Right renal pelvis (tissue), 4 donors: ENCODE measurements around the gene SLC16A3. TPM values are rescaled to one million over a fixed set of nuclear protein-coding genes. Genes with fewer than 3 reads are reported as not detected.

Experiments
- DNase-seq, 4 donors: peaks; one replicate each; pipeline ENCODE4 v3.0.0-alpha.2; 2013; ENCODE audit warnings: low read depth in 4 of 4, low spot score in 3 of 4, missing footprints in 1 of 4
- polyA plus RNA-seq, 4 donors: library from polyadenylated mRNA; unstranded; fragments of 120-200 nt; gene quantifications; one replicate each; pipeline ENCODE4 v1.2.1, GENCODE V29; 2013; ENCODE audit not compliant: insufficient read length in 4 of 4

The SLC16A3 gene
- polyA plus RNA-seq, 4 donors, result 8.0 to 23.1 (median 9.1) TPM

- no peak for DNase-seq
These were observed 6.4 kb downstream of the SLC16A3 start for GRCh38 chr17:82235056-82235774.

- DNase-seq, result no peak
These were observed 6.9 kb downstream of the SLC16A3 start for GRCh38 chr17:82235775-82236141.

GRCh38 chr17:82236142-82236971 is 7.5 kb downstream of the SLC16A3 start:
- DNase-seq, result no peak

GRCh38 chr17:82237083-82237745 is 8.4 kb downstream of the SLC16A3 start:
- no peak for DNase-seq

- DNase-seq, result no peak
These were observed 9.1 kb downstream of the SLC16A3 start for GRCh38 chr17:82237746-82238471.

- no peak for DNase-seq
These were observed 9.8 kb downstream of the SLC16A3 start for GRCh38 chr17:82238472-82239201.

- DNase-seq, result no peak
These were observed 10.6 kb downstream of the SLC16A3 start for GRCh38 chr17:82239401-82239925.

- DNase-seq, result no peak
These were observed 11.2 kb downstream of the SLC16A3 start for GRCh38 chr17:82239926-82240505.

- DNase-seq, result no peak
These were observed 11.8 kb downstream of the SLC16A3 start for GRCh38 chr17:82240506-82241182.

- DNase-seq, result no peak
These were observed 12.5 kb downstream of the SLC16A3 start for GRCh38 chr17:82241183-82241925.

- no peak for DNase-seq
These were observed 13.3 kb downstream of the SLC16A3 start for GRCh38 chr17:82241926-82242697.

GRCh38 chr17:82242698-82242976 is 13.8 kb downstream of the SLC16A3 start:
- no peak for DNase-seq

GRCh38 chr17:82242977-82243647 is 14.3 kb downstream of the SLC16A3 start:
- no peak for DNase-seq

GRCh38 chr17:82243648-82244412 is 15.0 kb downstream of the SLC16A3 start:
- no peak for DNase-seq

- DNase-seq, result no peak
These were observed 15.7 kb downstream of the SLC16A3 start for GRCh38 chr17:82244413-82245133.
